Mesenchymal stem cell (in vitro differentiated cells and primary cell): Measurements from ENCODE around the gene MOSPD3.

Source experiments
- DNase-seq: peaks from one replicate; pipeline ENCODE4 v3.0.0-alpha.2; 2013
- H2AFZ ChIP-seq: one replicate; pipeline ENCODE4 v1.6.1; 2013; ENCODE audit warnings: low read depth, mild to moderate bottlenecking, control low read depth, inconsistent platforms, low read length, moderate library complexity
- H2AK5ac ChIP-seq: 2 replicates; pipeline ENCODE4 v1.6.1; 2013; ENCODE audit warnings: low read length, moderate library complexity, mild to moderate bottlenecking, inconsistent platforms; ENCODE audit not compliant: severe bottlenecking
- H2BK120ac ChIP-seq: one replicate; pipeline ENCODE4 v1.6.1; 2013; ENCODE audit warnings: low read depth, mild to moderate bottlenecking, inconsistent platforms, low read length, moderate library complexity
- H2BK12ac ChIP-seq, 2 experiments: one replicate each; pipeline ENCODE4 v1.6.1; 2013; ENCODE audit warnings: inconsistent platforms in 2 of 2, low read length in 2 of 2, mild to moderate bottlenecking in 2 of 2, moderate library complexity in 2 of 2, control low read depth in 1 of 2
- H2BK15ac ChIP-seq: one replicate; pipeline ENCODE4 v1.6.1; 2013; ENCODE audit warnings: mild to moderate bottlenecking, low read depth, inconsistent platforms; ENCODE audit not compliant: poor library complexity, severe bottlenecking
- H2BK5ac ChIP-seq: 2 replicates; pipeline ENCODE4 v1.6.1; 2013; ENCODE audit warnings: low read depth, mild to moderate bottlenecking, low read length, control low read depth, inconsistent platforms; ENCODE audit not compliant: poor library complexity, severe bottlenecking
- H3K14ac ChIP-seq, 2 experiments: one replicate each; pipeline ENCODE4 v1.6.1; 2013; ENCODE audit warnings: inconsistent platforms in 2 of 2, low read length in 2 of 2, control low read depth in 1 of 2, mild to moderate bottlenecking in 1 of 2, moderate library complexity in 1 of 2
- H3K18ac ChIP-seq, 2 experiments: one replicate each; pipeline ENCODE4 v1.6.1; 2013; ENCODE audit warnings: inconsistent platforms in 2 of 2, low read length in 2 of 2, control low read depth in 1 of 2, low read depth in 1 of 2, mild to moderate bottlenecking in 1 of 2
- H3K23ac ChIP-seq, 2 experiments: one replicate each; pipeline ENCODE4 v1.6.1; 2013; ENCODE audit warnings: inconsistent platforms in 2 of 2, low read length in 2 of 2, mild to moderate bottlenecking in 2 of 2, moderate library complexity in 2 of 2, control low read depth in 1 of 2
- H3K27ac ChIP-seq: 2 replicates; pipeline ENCODE4 v1.5.1; 2013; ENCODE audit warnings: mild to moderate bottlenecking, moderate library complexity, low read length, control low read depth, inconsistent platforms; ENCODE audit not compliant: poor library complexity, severe bottlenecking
- H3K27me3 ChIP-seq, 2 experiments: 2 replicates each; pipeline versions ENCODE4 v1.6.1 to v1.7.0; 2013; ENCODE audit warnings: low read length in 2 of 2, mild to moderate bottlenecking in 2 of 2, moderate library complexity in 2 of 2, control low read depth in 1 of 2, inconsistent platforms in 1 of 2; ENCODE audit not compliant: control insufficient read depth in 1 of 2, insufficient read depth in 1 of 2
- H3K36me3 ChIP-seq, 2 experiments: 2 replicates each; pipeline versions ENCODE4 v1.6.1 to v1.7.0; 2013; ENCODE audit warnings: low read length in 2 of 2, control low read depth in 1 of 2, inconsistent platforms in 1 of 2, low read depth in 1 of 2, mild to moderate bottlenecking in 1 of 2; ENCODE audit not compliant: insufficient read depth in 2 of 2, control insufficient read depth in 1 of 2
- H3K4ac ChIP-seq, 2 experiments: one replicate each; pipeline ENCODE4 v1.6.1; 2013; ENCODE audit warnings: inconsistent platforms in 2 of 2, low read length in 2 of 2, mild to moderate bottlenecking in 2 of 2, moderate library complexity in 2 of 2, control low read depth in 1 of 2, low read depth in 1 of 2
- H3K4me1 ChIP-seq: 2 replicates; pipeline ENCODE4 v1.6.1; 2013; ENCODE audit warnings: low read depth, low read length, control low read depth; ENCODE audit not compliant: control insufficient read depth, insufficient read depth
- H3K4me2 ChIP-seq: 2 replicates; pipeline ENCODE4 v1.6.1; 2013; ENCODE audit warnings: low read length, mild to moderate bottlenecking, inconsistent platforms; ENCODE audit not compliant: poor library complexity, severe bottlenecking
- H3K4me3 ChIP-seq, 2 experiments: 2 replicates each; pipeline versions ENCODE4 v1.5.1 to v1.7.0; 2013; ENCODE audit warnings: low read length in 2 of 2, mild to moderate bottlenecking in 2 of 2, control low read depth in 1 of 2, low read depth in 1 of 2; ENCODE audit not compliant: insufficient read depth in 1 of 2
- H3K79me1 ChIP-seq: replicated peaks from 2 replicates; pipeline ENCODE4 v1.6.1; 2013; ENCODE audit warnings: mild to moderate bottlenecking, control low read depth, low read length, inconsistent platforms; ENCODE audit not compliant: poor library complexity, severe bottlenecking
- H3K9ac ChIP-seq: 2 replicates; pipeline ENCODE4 v1.7.0; 2013; ENCODE audit warnings: mild to moderate bottlenecking, low read length, moderate library complexity
- H3K9me3 ChIP-seq: 2 replicates; pipeline ENCODE4 v1.7.0; 2013; ENCODE audit warnings: mild to moderate bottlenecking, low read length; ENCODE audit not compliant: control insufficient read depth
- H4K8ac ChIP-seq: one replicate; pipeline ENCODE4 v1.6.1; 2013; ENCODE audit warnings: inconsistent platforms, mild to moderate bottlenecking, low read length, moderate library complexity
- H4K91ac ChIP-seq: one replicate; pipeline ENCODE4 v1.6.1; 2013; ENCODE audit warnings: mild to moderate bottlenecking, low read length, inconsistent platforms
- WGBS: methylation state at CpG from one replicate; pipeline ENCODE4 v1.1.7; 2013; ENCODE audit warnings: mixed read lengths; 5-methylcytosine and 5-hydroxymethylcytosine counted together

The MOSPD3 gene

DNA sequence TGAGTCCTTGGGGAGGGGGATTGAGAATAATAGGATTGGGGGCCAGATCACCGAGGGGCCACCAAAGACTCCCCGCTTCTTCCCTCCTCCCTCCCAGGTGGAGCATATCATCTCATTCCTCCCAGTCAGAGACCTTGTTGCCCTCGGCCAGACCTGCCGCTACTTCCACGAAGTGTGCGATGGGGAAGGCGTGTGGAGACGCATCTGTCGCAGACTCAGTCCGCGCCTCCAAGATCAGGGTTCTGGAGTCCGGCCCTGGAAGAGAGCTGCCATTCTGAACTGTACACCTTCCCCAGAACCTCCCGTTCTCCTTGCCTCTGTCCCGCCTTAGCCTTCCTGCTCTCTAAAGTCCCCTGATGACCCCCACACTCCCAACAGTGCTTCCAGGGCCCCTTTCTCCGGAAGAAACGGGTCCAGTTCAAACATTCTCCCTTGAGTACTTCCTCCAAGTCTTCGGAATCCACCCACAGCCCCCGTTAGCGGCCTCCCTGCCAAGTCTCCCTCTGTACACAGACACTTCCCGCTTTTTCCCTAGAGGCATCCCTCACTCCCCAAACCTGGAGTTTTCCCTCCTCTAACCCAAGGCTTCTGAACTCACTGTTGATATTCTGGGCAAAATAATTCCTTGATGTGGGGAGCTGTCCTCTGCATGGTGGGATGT, 22.1 kb upstream of the MOSPD3 start:
- H3K4me3 ChIP-seq = peak overlapping the region in 1 of 2 experiments; percentile 37
- H3K27ac ChIP-seq = no peak overlapping the region
- H3K4me1 ChIP-seq = no peaks in the 10 kb centered on the region
- peaks cover 0 to 16% of the 10 kb centered on the region in 2 experiments for H3K27me3 ChIP-seq
- H2BK120ac ChIP-seq = peak overlapping the region; percentile 71
- H3K36me3 ChIP-seq = no peaks in the 10 kb centered on the region
- H3K23ac ChIP-seq = no peak overlapping the region
- no peak overlapping the region for H2BK5ac ChIP-seq
- H2BK15ac ChIP-seq = no peak overlapping the region
- H2BK12ac ChIP-seq = peak overlapping the region in 1 of 2 experiments; percentile 92
- H3K14ac ChIP-seq = no peak overlapping the region
- peak overlapping the region; percentile 87 for H4K8ac ChIP-seq
- H2AK5ac ChIP-seq = no peak overlapping the region
- peak overlapping the region in 1 of 2 experiments; percentile 62 for H3K4ac ChIP-seq
- H3K18ac ChIP-seq = peak overlapping the region; percentile 0 to 85
- DNase-seq = no peak
- no peak overlapping the region for H2AFZ ChIP-seq
- no peaks in the 10 kb centered on the region for H3K9me3 ChIP-seq
- H4K91ac ChIP-seq = peak overlapping the region; percentile 82
- WGBS = 56% methylated on average over 19 of the region's 20 CpGs
- no peaks in the 10 kb centered on the region for H3K79me1 ChIP-seq
- H3K9ac ChIP-seq = no peak overlapping the region
- no peak overlapping the region for H3K4me2 ChIP-seq

DNA sequence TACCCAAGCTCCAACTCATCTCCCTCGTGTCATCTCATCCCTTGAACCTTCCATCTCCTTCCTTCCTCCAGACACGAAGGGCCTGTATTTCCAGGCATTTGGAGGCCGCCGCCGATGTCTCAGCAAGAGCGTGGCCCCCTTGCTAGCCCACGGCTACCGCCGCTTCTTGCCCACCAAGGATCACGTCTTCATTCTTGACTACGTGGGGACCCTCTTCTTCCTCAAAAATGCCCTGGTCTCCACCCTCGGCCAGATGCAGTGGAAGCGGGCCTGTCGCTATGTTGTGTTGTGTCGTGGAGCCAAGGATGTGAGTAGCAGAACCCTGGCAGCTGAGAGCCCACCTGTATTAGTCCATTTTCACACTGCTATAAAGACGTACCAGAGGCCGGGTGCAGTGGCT, 20.7 kb upstream of the MOSPD3 start:
- 93% methylated on average over 17 of the region's 17 CpGs for WGBS
- no peak overlapping the region for H3K27ac ChIP-seq
- no peak overlapping the region for H2BK15ac ChIP-seq
- H3K27me3 ChIP-seq = peaks cover 0 to 16% of the 10 kb centered on the region in 2 experiments
- no peak overlapping the region for H3K9ac ChIP-seq
- H4K91ac ChIP-seq = no peak overlapping the region
- no peaks in the 10 kb centered on the region for H3K9me3 ChIP-seq
- H3K4me3 ChIP-seq = no peak overlapping the region
- H2BK120ac ChIP-seq = no peak overlapping the region
- no peak overlapping the region for H2AK5ac ChIP-seq
- no peak overlapping the region for H3K4ac ChIP-seq
- no peak overlapping the region for H3K4me2 ChIP-seq
- H2AFZ ChIP-seq = no peak overlapping the region
- no peak overlapping the region for H4K8ac ChIP-seq
- DNase-seq = no peak
- no peak overlapping the region for H2BK5ac ChIP-seq
- peak overlapping the region in 1 of 2 experiments; percentile 64 for H3K23ac ChIP-seq
- peak overlapping the region in 1 of 2 experiments; percentile 6 for H2BK12ac ChIP-seq
- H3K18ac ChIP-seq = no peak overlapping the region
- H3K4me1 ChIP-seq = no peaks in the 10 kb centered on the region
- H3K36me3 ChIP-seq = no peaks in the 10 kb centered on the region
- H3K14ac ChIP-seq = no peak overlapping the region
- no peaks in the 10 kb centered on the region for H3K79me1 ChIP-seq

GRCh38 chr7:100595188-100595587, 17.2 kb upstream of the MOSPD3 start:
- Histone ChIP-seq H3K9me3 (no peaks in the 10 kb centered on the region), H2AK5ac (no peak overlapping the region), H3K23ac (no peak overlapping the region), H3K27me3 (peaks cover 0 to 7% of the 10 kb centered on the region in 2 experiments), H3K4me1 (peaks cover under 1% of the 10 kb centered on the region), H3K18ac (no peak overlapping the region), H3K79me1 (no peaks in the 10 kb centered on the region), H2BK120ac (no peak overlapping the region), H2AFZ (no peak overlapping the region), H3K9ac (no peak overlapping the region), H4K91ac (no peak overlapping the region), H3K4me2 (no peak overlapping the region), H3K14ac (no peak overlapping the region), H3K4me3 (no peak overlapping the region), H2BK15ac (no peak overlapping the region), H3K4ac (no peak overlapping the region), H2BK5ac (no peak overlapping the region), H3K27ac (no peak overlapping the region), H2BK12ac (no peak overlapping the region), H3K36me3 (peaks cover 0 to 7% of the 10 kb centered on the region in 2 experiments), H4K8ac (no peak overlapping the region)
- WGBS = 97% methylated on average over 6 of the region's 7 CpGs
- DNase-seq = no peak

DNA sequence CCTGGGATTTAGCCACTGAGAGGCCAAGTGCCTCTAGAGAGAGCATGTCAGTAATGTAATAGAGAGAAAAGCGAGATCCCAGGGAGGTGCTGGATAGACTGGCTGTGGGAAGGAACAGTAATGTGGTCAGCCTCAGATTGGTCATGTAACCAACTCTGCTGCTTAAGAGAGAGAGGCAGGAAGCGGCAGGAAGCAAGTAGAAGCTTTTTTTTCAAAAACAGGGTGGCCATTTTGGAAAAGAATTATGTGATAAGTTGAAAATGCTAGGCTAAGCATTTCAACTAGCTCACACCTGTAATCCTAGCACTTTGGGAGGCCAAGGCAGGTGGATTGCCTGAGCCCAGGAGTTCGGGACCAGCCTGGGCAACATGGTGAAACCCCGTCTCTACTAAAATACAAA, 13.9 kb upstream of the MOSPD3 start:
- H3K27me3 ChIP-seq = no peaks in the 10 kb centered on the region
- 93% methylated on average over 4 of the region's 4 CpGs for WGBS
- H2BK15ac ChIP-seq = no peak overlapping the region
- peaks cover 0 to 12% of the 10 kb centered on the region in 2 experiments for H3K36me3 ChIP-seq
- H3K14ac ChIP-seq = no peak overlapping the region
- H4K91ac ChIP-seq = no peak overlapping the region
- H3K4me2 ChIP-seq = no peak overlapping the region
- H2BK120ac ChIP-seq = no peak overlapping the region
- H2AK5ac ChIP-seq = no peak overlapping the region
- no peak overlapping the region for H4K8ac ChIP-seq
- H3K9me3 ChIP-seq = no peaks in the 10 kb centered on the region
- H2BK5ac ChIP-seq = no peak overlapping the region
- H2AFZ ChIP-seq = no peak overlapping the region
- no peak overlapping the region for H3K9ac ChIP-seq
- no peak overlapping the region for H2BK12ac ChIP-seq
- H3K4me1 ChIP-seq = peaks cover 22% of the 10 kb centered on the region
- H3K27ac ChIP-seq = no peak overlapping the region
- no peak overlapping the region for H3K4me3 ChIP-seq
- H3K18ac ChIP-seq = peak overlapping the region in 1 of 2 experiments; percentile 70
- H3K4ac ChIP-seq = no peak overlapping the region
- peak; percentile 30 for DNase-seq
- H3K79me1 ChIP-seq = peaks cover 2% of the 10 kb centered on the region
- no peak overlapping the region for H3K23ac ChIP-seq
